Spleen (tissue), 7 donors: ENCODE results near the gene BCL2.
A peak's percentile ranks its signal among the peaks of the same experiment; 100 is the strongest.

Experiments
- CTCF ChIP-seq, 11 experiments: fragments of 200-600 bp in 7 of 11; fragments of 450-650 bp in 4 of 11; sonication (generic) in 4 of 11; IDR thresholded peaks in 8 of 11; conservative IDR thresholded peaks in 3 of 11; 1 replicate in 7 of 11; 2 replicates in 4 of 11; pipeline versions ENCODE4 v1.4.0 to v1.8.0; 2016 to 2021; ENCODE audit warnings: antibody characterized with exemption in 11 of 11, inconsistent platforms in 4 of 11, mild to moderate bottlenecking in 1 of 11
- POLR2A ChIP-seq, 3 donors: fragments of 450-650 bp; IDR thresholded peaks; one replicate each; pipeline ENCODE4 v1.5.1; 2017; ENCODE audit warnings: antibody characterized with exemption in 3 of 3, mild to moderate bottlenecking in 1 of 3
- donor health status: DM: no; HTN: no; CAD: no; lungs with moderate emphysema.
- donor health status: DM: no; HTN: no; CAD: no.
- donor health status: DM: no; HTN: no; CAD: no.

DNA sequence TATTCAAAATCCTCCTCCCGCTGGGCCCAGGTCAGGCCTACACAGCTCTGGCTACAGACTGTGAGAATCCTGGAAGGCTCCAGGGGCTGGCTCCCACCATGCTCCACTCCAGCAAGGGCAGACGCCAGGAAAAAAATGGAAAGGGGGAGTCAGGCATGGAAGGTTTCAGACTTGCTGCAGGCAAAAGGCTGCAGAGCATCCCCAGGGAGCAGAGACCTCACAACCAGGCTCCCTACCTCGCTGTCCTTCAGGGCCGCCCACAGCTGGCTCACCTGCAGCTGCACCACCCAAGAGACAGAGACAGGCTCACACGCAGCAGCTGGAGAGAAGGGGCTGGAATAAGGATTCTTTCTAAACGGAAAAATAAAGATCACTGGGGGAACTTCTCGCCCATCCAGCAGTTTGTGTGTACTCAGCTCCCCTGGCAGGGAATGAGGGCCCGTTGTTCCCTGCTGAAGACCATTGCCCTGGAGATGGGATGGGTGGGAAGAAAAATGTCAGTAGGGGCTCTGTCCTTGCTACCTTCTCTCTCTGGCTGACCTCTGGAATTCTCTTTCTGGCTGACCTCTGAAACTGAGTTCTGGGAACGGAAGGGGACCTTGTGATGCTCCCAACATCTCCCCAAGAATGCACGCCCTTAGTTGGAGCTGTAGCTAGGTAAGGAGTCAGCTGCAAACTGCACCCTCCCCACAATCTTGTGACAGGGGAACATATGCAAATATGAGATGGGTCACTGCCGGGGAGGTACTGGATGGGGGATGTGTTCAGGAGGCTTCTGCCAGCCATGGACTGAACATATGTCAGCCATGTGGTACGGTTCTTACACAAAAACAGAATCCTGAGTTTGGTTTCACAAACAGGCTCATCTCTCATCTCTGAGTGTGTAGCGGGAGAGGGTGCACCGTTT is 34.5 kb downstream of the BCL2 start:
- TF ChIP-seq CTCF (IDR thresholded peaks at IDR 0.05 in 8 of 11, conservative IDR thresholded peaks at IDR 0.05 in 3 of 11) (no peak), POLR2A (IDR thresholded peaks at IDR 0.05) (peak in 2 of 3 donors; percentile 35 to 41)
